ENCODE data around the gene TNFSF18.

- TF ChIP-seq CTCF (IDR thresholded peaks at IDR 0.05), result no peak
- no peak for TF ChIP-seq POLR2A (IDR thresholded peaks at IDR 0.05)
- no peak for TF ChIP-seq POLR2AphosphoS5 (IDR thresholded peaks at IDR 0.05; ENCODE audit: insufficient read depth in 1 of 2, low read depth in 1 of 2)
Observed at GRCh38 chr1:173052681-173053196, 2.0 kb upstream of the TNFSF18 start.
